ENCODE measurements around the gene FLT1. TPM values are rescaled to one million over a fixed set of nuclear protein-coding genes. Genes with fewer than 3 reads are reported as not detected.

FLT1 gene
- polyA plus RNA-seq, 2 of the 4 experiments (the other 2 are of a cell fraction): not detected

- FAIRE-seq (no peak), DNase-seq (ENCODE audit: low read depth in 1 of 2, low spot score in 1 of 2) (no peak), ATAC-seq (no peak)
- H3K9me3 ChIP-seq: no peaks in the 10 kb centered on the region
- no peak overlapping the region for H3K27ac ChIP-seq
- 0% methylated on average over 1 of the region's 1 CpG for WGBS (ENCODE audit: missing lambda C conversion rate)
- ChIA-PET POLR2A (no interaction called here), CTCF (no interaction called here)
- no peak overlapping the region for H3K4me2 ChIP-seq
- no peak for TF ChIP-seq ESRRA (IDR thresholded peaks at IDR 0.05; ENCODE audit: borderline replicate concordance, low read length)
- no peak for TF ChIP-seq FOSL2 (IDR thresholded peaks at IDR 0.05)
- TF ChIP-seq FOSL2 (CRISPR knock-in tag; IDR thresholded peaks at IDR 0.05): no peak
- TF ChIP-seq CTCF (IDR thresholded peaks at IDR 0.05): no peak
- no peak for TF ChIP-seq RFX5 (IDR thresholded peaks at IDR 0.05)
- no peak for TF ChIP-seq ZSCAN20 (CRISPR knock-in tag; IDR thresholded peaks at IDR 0.05)
- TF ChIP-seq ZNF302 (CRISPR knock-in tag; IDR thresholded peaks at IDR 0.05): no peak
- TF ChIP-seq POLR2A (IDR thresholded peaks at IDR 0.05; ENCODE audit: low read length): no peak
- no peak for TF ChIP-seq RARB (CRISPR knock-in tag; IDR thresholded peaks at IDR 0.05)
- no peak for TF ChIP-seq HDAC2 (IDR thresholded peaks at IDR 0.05)
- TF ChIP-seq RNF2 (IDR thresholded peaks at IDR 0.05; ENCODE audit: borderline replicate concordance, low read depth): no peak
- no peak for TF ChIP-seq RAD21 (conservative IDR thresholded peaks at IDR 0.05 in 1 of 2, IDR thresholded peaks at IDR 0.05 in 1 of 2)
- TF ChIP-seq HOXB13 (CRISPR knock-in tag; IDR thresholded peaks at IDR 0.05; ENCODE audit: low read depth): no peak
- no peak for TF ChIP-seq JUN (IDR thresholded peaks at IDR 0.05)
- TF ChIP-seq HES2 (IDR thresholded peaks at IDR 0.05): no peak
- TF ChIP-seq EHF (CRISPR knock-in tag; IDR thresholded peaks at IDR 0.05): no peak
- no peak for TF ChIP-seq POLR2AphosphoS2 (conservative IDR thresholded peaks at IDR 0.05; ENCODE audit: low read length)
- H3K4me1 ChIP-seq: no peaks in the 10 kb centered on the region
- no peak overlapping the region for H3K4me3 ChIP-seq
Observed at GRCh38 chr13:28425793-28426192, 69.1 kb downstream of the FLT1 start.

DNA sequence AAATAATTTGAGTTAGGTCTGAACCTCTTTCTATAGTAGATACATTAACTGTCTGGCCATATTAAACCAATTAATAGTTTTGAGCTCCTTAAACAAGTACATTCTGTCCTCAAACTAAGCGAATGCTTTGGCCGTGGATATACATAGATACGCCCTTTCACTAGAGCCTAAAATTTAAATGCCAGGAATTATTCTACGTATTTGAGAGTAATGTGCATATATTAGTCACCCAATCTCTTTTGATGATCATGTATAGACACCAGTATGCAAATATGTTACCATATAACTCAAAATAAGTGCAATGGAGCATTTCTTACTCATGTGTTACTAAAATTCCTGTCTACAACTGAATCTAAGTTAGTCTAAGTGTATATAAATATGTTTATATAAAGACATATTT, 70.4 kb downstream of the FLT1 start:
- FAIRE-seq (no peak), ATAC-seq (no peak), DNase-seq (ENCODE audit: low read depth in 1 of 2, low spot score in 1 of 2) (no peak)
- no peak overlapping the region for H3K4me2 ChIP-seq
- no peaks in the 10 kb centered on the region for H3K9me3 ChIP-seq
- no peak for TF ChIP-seq MAZ (IDR thresholded peaks at IDR 0.05; ENCODE audit: borderline replicate concordance, low read depth, low read length)
- TF ChIP-seq CBX2 (IDR thresholded peaks at IDR 0.05; ENCODE audit: borderline replicate concordance, low read depth): no peak
- TF ChIP-seq RFX5 (IDR thresholded peaks at IDR 0.05): no peak
- TF ChIP-seq HOXB13 (CRISPR knock-in tag; IDR thresholded peaks at IDR 0.05; ENCODE audit: low read depth): no peak
- no peak for TF ChIP-seq HES2 (IDR thresholded peaks at IDR 0.05)
- TF ChIP-seq, protein P1, sequence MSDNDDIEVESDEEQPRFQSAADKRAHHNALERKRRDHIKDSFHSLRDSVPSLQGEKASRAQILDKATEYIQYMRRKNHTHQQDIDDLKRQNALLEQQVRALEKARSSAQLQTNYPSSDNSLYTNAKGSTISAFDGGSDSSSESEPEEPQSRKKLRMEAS (IDR thresholded peaks at IDR 0.05): no peak
- no peak for TF ChIP-seq ESRRA (IDR thresholded peaks at IDR 0.05; ENCODE audit: borderline replicate concordance, low read length)
- no peak for TF ChIP-seq HEYL (CRISPR knock-in tag; IDR thresholded peaks at IDR 0.05)
- no peak for TF ChIP-seq POLR2AphosphoS2 (conservative IDR thresholded peaks at IDR 0.05; ENCODE audit: low read length)
- TF ChIP-seq, protein P2, sequence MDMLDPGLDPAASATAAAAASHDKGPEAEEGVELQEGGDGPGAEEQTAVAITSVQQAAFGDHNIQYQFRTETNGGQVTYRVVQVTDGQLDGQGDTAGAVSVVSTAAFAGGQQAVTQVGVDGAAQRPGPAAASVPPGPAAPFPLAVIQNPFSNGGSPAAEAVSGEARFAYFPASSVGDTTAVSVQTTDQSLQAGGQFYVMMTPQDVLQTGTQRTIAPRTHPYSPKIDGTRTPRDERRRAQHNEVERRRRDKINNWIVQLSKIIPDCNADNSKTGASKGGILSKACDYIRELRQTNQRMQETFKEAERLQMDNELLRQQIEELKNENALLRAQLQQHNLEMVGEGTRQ (IDR thresholded peaks at IDR 0.05): no peak
- no peaks in the 10 kb centered on the region for H3K4me1 ChIP-seq
- POLR2A ChIA-PET: no interaction called here
- 58% methylated on average over 4 of the region's 4 CpGs for WGBS (ENCODE audit: missing lambda C conversion rate)
- no peak overlapping the region for H3K27ac ChIP-seq
- no peak overlapping the region for H3K4me3 ChIP-seq
- CTCF ChIA-PET: no interaction called here

GRCh38 chr13:28423010-28423409, 71.9 kb downstream of the FLT1 start:
- TF ChIP-seq MAFK (IDR thresholded peaks at IDR 0.05; ENCODE audit: partially characterized antibody) (no peak), CHD2 (IDR thresholded peaks at IDR 0.05; ENCODE audit: low read length, partially characterized antibody) (no peak), CBX8 (IDR thresholded peaks at IDR 0.05) (no peak), RAD21 (conservative IDR thresholded peaks at IDR 0.05 in 1 of 2, IDR thresholded peaks at IDR 0.05 in 1 of 2) (no peak), JUNB (IDR thresholded peaks at IDR 0.05) (no peak), ZNF302 (CRISPR knock-in tag; IDR thresholded peaks at IDR 0.05) (no peak), MYC (IDR thresholded peaks at IDR 0.05; ENCODE audit: borderline replicate concordance, low read length) (no peak), CBX2 (IDR thresholded peaks at IDR 0.05; ENCODE audit: borderline replicate concordance, low read depth) (no peak), ATOH8 (CRISPR knock-in tag; IDR thresholded peaks at IDR 0.05; ENCODE audit: low read depth) (no peak), EHF (CRISPR knock-in tag; IDR thresholded peaks at IDR 0.05) (no peak), CTCF (IDR thresholded peaks at IDR 0.05) (no peak), NR3C1 (IDR thresholded peaks at IDR 0.05) (no peak), NPAS2 (CRISPR knock-in tag; IDR thresholded peaks at IDR 0.05; ENCODE audit: borderline replicate concordance) (no peak)
- ChIA-PET CTCF (no interaction called here), POLR2A (no interaction called here)
- no peaks in the 10 kb centered on the region for H3K9me3 ChIP-seq
- DNase-seq (ENCODE audit: low read depth in 1 of 2, low spot score in 1 of 2) (no peak), FAIRE-seq (no peak), ATAC-seq (no peak)
- no peak overlapping the region for H3K4me3 ChIP-seq
- H3K4me2 ChIP-seq: no peak overlapping the region
- 64% methylated on average over 5 of the region's 5 CpGs for WGBS (ENCODE audit: missing lambda C conversion rate)
- H3K4me1 ChIP-seq: no peaks in the 10 kb centered on the region
- no peak overlapping the region for H3K27ac ChIP-seq

Measured in A549 (cell line).